ENCODE data around the gene GNS.
A peak's percentile ranks its signal among the peaks of the same experiment; 100 is the strongest.
"Not testable (repeated sequence)": the region's sequence is repeated elsewhere in the genome, so short reads cannot be mapped to it uniquely, and the experiment has no call there.

DNA sequence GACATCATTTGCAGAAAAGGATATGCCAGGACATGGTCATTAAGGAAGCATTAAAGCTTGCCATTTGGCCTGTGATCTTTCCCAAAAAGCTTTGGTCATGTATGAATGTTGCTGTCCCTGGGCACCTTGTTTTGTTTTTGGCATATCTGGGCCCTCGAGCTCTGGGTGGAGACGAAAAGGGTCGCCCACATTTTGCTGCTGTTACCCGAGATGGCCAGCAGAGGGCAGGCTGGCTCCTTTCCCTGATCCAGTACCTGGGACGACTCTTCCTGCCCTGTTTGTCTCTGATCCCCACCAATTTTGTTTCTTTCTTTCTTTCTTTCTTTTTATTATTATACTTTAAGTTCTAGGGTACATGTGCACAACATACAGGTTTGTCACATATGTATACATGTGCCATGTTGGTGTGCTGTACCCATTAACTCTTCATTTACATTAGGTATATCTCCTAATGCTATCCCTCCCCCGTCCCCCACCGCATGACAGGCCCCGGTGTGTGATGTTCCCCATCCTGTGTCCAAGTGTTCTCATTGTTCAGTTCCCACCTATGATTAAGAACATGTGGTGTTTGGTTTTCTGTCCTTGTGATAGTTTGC is 43.1 kb upstream of the GNS start:
- TF ChIP-seq, protein P1, sequence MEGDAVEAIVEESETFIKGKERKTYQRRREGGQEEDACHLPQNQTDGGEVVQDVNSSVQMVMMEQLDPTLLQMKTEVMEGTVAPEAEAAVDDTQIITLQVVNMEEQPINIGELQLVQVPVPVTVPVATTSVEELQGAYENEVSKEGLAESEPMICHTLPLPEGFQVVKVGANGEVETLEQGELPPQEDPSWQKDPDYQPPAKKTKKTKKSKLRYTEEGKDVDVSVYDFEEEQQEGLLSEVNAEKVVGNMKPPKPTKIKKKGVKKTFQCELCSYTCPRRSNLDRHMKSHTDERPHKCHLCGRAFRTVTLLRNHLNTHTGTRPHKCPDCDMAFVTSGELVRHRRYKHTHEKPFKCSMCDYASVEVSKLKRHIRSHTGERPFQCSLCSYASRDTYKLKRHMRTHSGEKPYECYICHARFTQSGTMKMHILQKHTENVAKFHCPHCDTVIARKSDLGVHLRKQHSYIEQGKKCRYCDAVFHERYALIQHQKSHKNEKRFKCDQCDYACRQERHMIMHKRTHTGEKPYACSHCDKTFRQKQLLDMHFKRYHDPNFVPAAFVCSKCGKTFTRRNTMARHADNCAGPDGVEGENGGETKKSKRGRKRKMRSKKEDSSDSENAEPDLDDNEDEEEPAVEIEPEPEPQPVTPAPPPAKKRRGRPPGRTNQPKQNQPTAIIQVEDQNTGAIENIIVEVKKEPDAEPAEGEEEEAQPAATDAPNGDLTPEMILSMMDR (conservative IDR thresholded peaks at IDR 0.05; ENCODE audit: low read depth, low read length) = peak; percentile 78
- not testable (repeated sequence) for TF ChIP-seq EZH2phosphoT487 (IDR thresholded peaks at IDR 0.05; ENCODE audit: borderline replicate concordance, low read length); EZH2 (IDR thresholded peaks at IDR 0.05; ENCODE audit: low read length, unreplicated experiment)

Data from PC-3 (cell line).